ENCODE measurements around the gene HMCES.

GRCh38 chr3:129321887-129322286 lies 43.2 kb downstream of the HMCES start:
- TF ChIP-seq PRDM15 (CRISPR knock-in tag; IDR thresholded peaks at IDR 0.05) (no peak), PREB (CRISPR knock-in tag; IDR thresholded peaks at IDR 0.05) (no peak), NFIC (IDR thresholded peaks at IDR 0.05; ENCODE audit: low read length) (no peak), ZNF232 (CRISPR knock-in tag; IDR thresholded peaks at IDR 0.05; ENCODE audit: borderline replicate concordance) (no peak), RXRA (CRISPR knock-in tag; IDR thresholded peaks at IDR 0.05) (no peak), ZNF780A (CRISPR knock-in tag; IDR thresholded peaks at IDR 0.05) (no peak), ATF4 (CRISPR knock-in tag; IDR thresholded peaks at IDR 0.05) (no peak), JUNB (CRISPR knock-in tag; IDR thresholded peaks at IDR 0.05; ENCODE audit: borderline replicate concordance) (no peak), THRA (CRISPR knock-in tag; IDR thresholded peaks at IDR 0.05; ENCODE audit: borderline replicate concordance) (no peak), ZBTB21 (CRISPR knock-in tag; IDR thresholded peaks at IDR 0.05) (no peak), ZBTB26 (CRISPR knock-in tag; IDR thresholded peaks at IDR 0.05; ENCODE audit: borderline replicate concordance) (no peak), CTCF (CRISPR knock-in tag; IDR thresholded peaks at IDR 0.05) (no peak)
